PFSK-1 (cell line): ENCODE measurements around the gene RAE1.

Experiments used
- FOXP2 ChIP-seq: optimal IDR thresholded peaks from 2 replicates; pipeline ENCODE3; 2011; ENCODE audit warnings: borderline replicate concordance, control low read depth, inconsistent platforms; ENCODE audit not compliant: insufficient read depth; ENCODE audit errors: extremely low read length, extremely low read depth
- POLR2AphosphoS5 ChIP-seq: IDR thresholded peaks from 2 replicates; pipeline ENCODE4 v1.6.1; 2012; ENCODE audit warnings: low read depth, mild to moderate bottlenecking, control low read depth, low read length, moderate library complexity
- SIN3A ChIP-seq: IDR thresholded peaks from 2 replicates; pipeline ENCODE4 v1.6.1; 2012; ENCODE audit warnings: mild to moderate bottlenecking, low read length, moderate library complexity, borderline replicate concordance; ENCODE audit not compliant: insufficient read depth
- TAF1 ChIP-seq: IDR thresholded peaks from 2 replicates; pipeline ENCODE4 v1.6.1; 2012; ENCODE audit warnings: low read length, control low read depth, borderline replicate concordance; ENCODE audit not compliant: insufficient read depth
- TF ChIP-seq, protein P1 (sequence below), 2 experiments: IDR thresholded peaks; 2 replicates each; pipeline versions ENCODE4 v1.6.1 to v1.8.0; 2011 to 2012; ENCODE audit warnings: low read depth in 2 of 2, low read length in 2 of 2, control low read depth in 1 of 2, inconsistent platforms in 1 of 2, mild to moderate bottlenecking in 1 of 2, moderate library complexity in 1 of 2; ENCODE audit not compliant: insufficient read depth in 1 of 2

RAE1 gene

GRCh38 chr20:57364451-57364850 is 13.4 kb downstream of the RAE1 start:
- no peak for TF ChIP-seq POLR2AphosphoS5
- TF ChIP-seq, protein P1, sequence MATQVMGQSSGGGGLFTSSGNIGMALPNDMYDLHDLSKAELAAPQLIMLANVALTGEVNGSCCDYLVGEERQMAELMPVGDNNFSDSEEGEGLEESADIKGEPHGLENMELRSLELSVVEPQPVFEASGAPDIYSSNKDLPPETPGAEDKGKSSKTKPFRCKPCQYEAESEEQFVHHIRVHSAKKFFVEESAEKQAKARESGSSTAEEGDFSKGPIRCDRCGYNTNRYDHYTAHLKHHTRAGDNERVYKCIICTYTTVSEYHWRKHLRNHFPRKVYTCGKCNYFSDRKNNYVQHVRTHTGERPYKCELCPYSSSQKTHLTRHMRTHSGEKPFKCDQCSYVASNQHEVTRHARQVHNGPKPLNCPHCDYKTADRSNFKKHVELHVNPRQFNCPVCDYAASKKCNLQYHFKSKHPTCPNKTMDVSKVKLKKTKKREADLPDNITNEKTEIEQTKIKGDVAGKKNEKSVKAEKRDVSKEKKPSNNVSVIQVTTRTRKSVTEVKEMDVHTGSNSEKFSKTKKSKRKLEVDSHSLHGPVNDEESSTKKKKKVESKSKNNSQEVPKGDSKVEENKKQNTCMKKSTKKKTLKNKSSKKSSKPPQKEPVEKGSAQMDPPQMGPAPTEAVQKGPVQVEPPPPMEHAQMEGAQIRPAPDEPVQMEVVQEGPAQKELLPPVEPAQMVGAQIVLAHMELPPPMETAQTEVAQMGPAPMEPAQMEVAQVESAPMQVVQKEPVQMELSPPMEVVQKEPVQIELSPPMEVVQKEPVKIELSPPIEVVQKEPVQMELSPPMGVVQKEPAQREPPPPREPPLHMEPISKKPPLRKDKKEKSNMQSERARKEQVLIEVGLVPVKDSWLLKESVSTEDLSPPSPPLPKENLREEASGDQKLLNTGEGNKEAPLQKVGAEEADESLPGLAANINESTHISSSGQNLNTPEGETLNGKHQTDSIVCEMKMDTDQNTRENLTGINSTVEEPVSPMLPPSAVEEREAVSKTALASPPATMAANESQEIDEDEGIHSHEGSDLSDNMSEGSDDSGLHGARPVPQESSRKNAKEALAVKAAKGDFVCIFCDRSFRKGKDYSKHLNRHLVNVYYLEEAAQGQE (IDR thresholded peaks at IDR 0.05; ENCODE audit: insufficient read depth in 1 of 2, low read depth in 2 of 2, low read length in 2 of 2): no peak
- no peak for TF ChIP-seq TAF1
- TF ChIP-seq SIN3A: no peak
- no peak for TF ChIP-seq FOXP2

- TF ChIP-seq, protein P1 (IDR thresholded peaks at IDR 0.05; ENCODE audit: insufficient read depth in 1 of 2, low read depth in 2 of 2, low read length in 2 of 2): no peak
- no peak for TF ChIP-seq FOXP2
- TF ChIP-seq TAF1: no peak
- no peak for TF ChIP-seq SIN3A
These were observed 18.5 kb downstream of the RAE1 start for GRCh38 chr20:57369596-57369995.

DNA sequence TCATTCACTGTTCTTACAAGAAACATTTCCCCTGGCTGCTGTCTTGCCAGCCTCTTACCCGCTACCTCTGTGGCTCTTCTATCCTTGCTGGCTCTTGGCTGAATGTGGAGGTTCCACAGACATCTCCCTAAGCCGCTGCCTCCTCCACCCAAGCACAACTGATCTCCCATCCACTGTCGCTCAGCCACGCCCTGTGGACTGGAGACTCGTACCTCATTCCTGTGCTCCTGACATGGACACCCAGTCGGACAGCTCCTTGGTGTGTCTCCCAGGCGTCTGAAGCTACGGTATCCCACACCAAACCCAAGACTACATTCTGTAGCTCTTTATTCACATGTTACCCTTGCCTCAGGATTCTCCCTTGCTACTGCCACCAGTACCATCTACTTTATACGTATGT is 19.3 kb downstream of the RAE1 start:
- TF ChIP-seq SIN3A (no peak), POLR2AphosphoS5 (no peak), FOXP2 (no peak), TAF1 (no peak)
- TF ChIP-seq, protein P1 (IDR thresholded peaks at IDR 0.05; ENCODE audit: insufficient read depth in 1 of 2, low read depth in 2 of 2, low read length in 2 of 2): no peak

DNA sequence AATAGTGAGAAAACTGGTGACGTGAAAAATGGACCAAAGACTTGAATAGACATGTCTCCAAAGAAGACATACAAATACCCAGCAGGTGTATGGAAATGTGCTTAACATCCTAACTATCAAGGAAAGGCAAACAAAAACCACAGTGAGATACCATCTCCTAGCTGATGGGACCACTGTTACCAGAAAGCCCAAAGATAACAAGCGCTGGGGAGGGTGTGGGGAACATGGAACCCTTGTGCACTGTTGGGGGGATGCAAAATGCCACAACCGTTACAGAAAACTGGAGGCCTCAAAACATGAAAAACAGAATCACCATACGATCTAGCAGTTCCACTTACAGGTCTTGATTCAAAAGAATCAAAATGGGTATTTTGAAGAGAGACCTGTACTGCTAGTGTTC is 20.3 kb downstream of the RAE1 start:
- TF ChIP-seq TAF1 (no peak), FOXP2 (no peak), POLR2AphosphoS5 (no peak), SIN3A (no peak)
- TF ChIP-seq, protein P1 (IDR thresholded peaks at IDR 0.05; ENCODE audit: insufficient read depth in 1 of 2, low read depth in 2 of 2, low read length in 2 of 2): no peak

DNA sequence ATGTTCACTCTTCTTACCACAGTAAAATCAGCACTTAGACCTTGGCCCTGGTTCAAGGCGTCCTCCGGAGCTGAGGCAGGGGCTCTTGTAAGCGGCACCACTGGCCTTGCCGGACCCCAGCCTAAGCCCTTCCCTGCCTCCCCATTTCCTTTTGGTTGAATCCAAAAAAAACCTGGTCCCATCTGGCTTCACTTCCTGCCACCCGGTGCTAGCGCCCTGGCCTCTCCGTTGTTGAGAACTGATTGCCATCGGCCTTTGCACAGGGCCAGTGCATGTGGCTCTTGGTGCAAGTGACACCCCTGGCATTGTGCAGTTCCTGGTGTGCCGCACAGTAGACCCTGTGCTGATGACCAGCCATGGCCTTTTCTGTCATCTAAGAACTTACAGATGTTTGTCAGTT is 21.1 kb downstream of the RAE1 start:
- TF ChIP-seq FOXP2 (no peak), SIN3A (no peak), TAF1 (no peak), POLR2AphosphoS5 (no peak)
- TF ChIP-seq, protein P1 (IDR thresholded peaks at IDR 0.05; ENCODE audit: insufficient read depth in 1 of 2, low read depth in 2 of 2, low read length in 2 of 2): no peak
